K562 (cell line): ENCODE results near the gene PSMB10. TPM values are rescaled to one million over a fixed set of nuclear protein-coding genes. Genes with fewer than 3 reads are reported as not detected.
A peak's percentile ranks its signal among the peaks of the same experiment; 100 is the strongest.

ENCODE experiments used
- ARID1B ChIP-seq: fragments of 450-650 bp; IDR thresholded peaks from 2 replicates; pipeline ENCODE4 v1.6.1; 2016; ENCODE audit warnings: antibody characterized with exemption, mild to moderate bottlenecking, inconsistent platforms
- CBX3 ChIP-seq, 2 experiments: IDR thresholded peaks; 1 replicate in 1 of 2; 2 replicates in 1 of 2; pipeline ENCODE4 v1.6.1; 2012; ENCODE audit warnings: inconsistent platforms in 2 of 2, low read length in 2 of 2, borderline replicate concordance in 1 of 2, control low read depth in 1 of 2
- CREBBP ChIP-seq: IDR thresholded peaks from one replicate; pipeline ENCODE4 v1.6.1; 2012; ENCODE audit warnings: low read depth, mild to moderate bottlenecking, control low read depth, inconsistent platforms, low read length
- HDAC3 ChIP-seq: fragments of 450-650 bp; IDR thresholded peaks from 2 replicates; pipeline ENCODE4 v1.6.1; 2018; ENCODE audit warnings: borderline replicate concordance, mild to moderate bottlenecking, moderate library complexity; ENCODE audit not compliant: partially characterized antibody
- KLF16 ChIP-seq: IDR thresholded peaks from 2 replicates; pipeline ENCODE4 v1.6.1; 2016; ENCODE audit warnings: antibody characterized with exemption
- NFRKB ChIP-seq: fragments of 450-650 bp; IDR thresholded peaks from 2 replicates; pipeline ENCODE4 v1.6.1; 2016; ENCODE audit warnings: low read depth
- NFYB ChIP-seq: IDR thresholded peaks from 2 replicates; pipeline ENCODE4 v1.6.1; 2011; ENCODE audit warnings: mild to moderate bottlenecking, moderate library complexity; ENCODE audit not compliant: insufficient read length; ENCODE audit errors: extremely low read depth
- PCBP2 ChIP-seq: fragments of 200-400 bp; formaldehyde crosslinking; IDR thresholded peaks from 2 replicates; pipeline ENCODE4 v1.6.1; 2018; ENCODE audit warnings: low read length, low read depth, mild to moderate bottlenecking, moderate library complexity; ENCODE audit not compliant: poor library complexity, severe bottlenecking
- POLR2G ChIP-seq: fragments of 200-400 bp; formaldehyde crosslinking; IDR thresholded peaks from 2 replicates; pipeline ENCODE4 v1.6.1; 2017; ENCODE audit warnings: low read depth, mild to moderate bottlenecking, antibody characterized with exemption, low read length, moderate library complexity
- RBM34 ChIP-seq: fragments of 200-400 bp; formaldehyde crosslinking; IDR thresholded peaks from 2 replicates; pipeline ENCODE4 v1.6.1; 2018; ENCODE audit warnings: low read length, borderline replicate concordance; ENCODE audit not compliant: insufficient read depth
- RUNX1 ChIP-seq: sonication (generic); IDR thresholded peaks from 2 replicates; pipeline ENCODE4 v1.6.1; 2016; ENCODE audit warnings: antibody characterized with exemption, low read depth
- SLC30A9 ChIP-seq: fragments of 250-450 bp; sonication (Bioruptor Pico); IDR thresholded peaks from 2 replicates; pipeline ENCODE4 v1.8.0; 2022; ENCODE audit warnings: mild to moderate bottlenecking, moderate library complexity
- SMAD1 ChIP-seq: fragments of 150-350 bp; IDR thresholded peaks from 2 replicates; pipeline ENCODE4 v1.6.1; 2014; ENCODE audit warnings: low read length, low read depth; ENCODE audit not compliant: partially characterized antibody
- TCF3 ChIP-seq: sonication (generic); formaldehyde crosslinking; IDR thresholded peaks from 2 replicates; pipeline ENCODE4 v1.4.0; 2020; ENCODE audit warnings: mild to moderate bottlenecking, missing genetic modification reagents
- TRIM24 ChIP-seq, 2 experiments: fragments of 450-650 bp; IDR thresholded peaks; 2 replicates each; pipeline ENCODE4 v1.6.1; 2016
- ZBTB1 ChIP-seq: sonication (generic); formaldehyde crosslinking; IDR thresholded peaks from 2 replicates; pipeline ENCODE4 v1.8.1; 2023; ENCODE audit warnings: missing genetic modification reagents, low read depth, mild to moderate bottlenecking, borderline replicate concordance
- ZBTB7A ChIP-seq: IDR thresholded peaks from 2 replicates; pipeline ENCODE4 v1.6.1; 2011; ENCODE audit warnings: low read depth, mild to moderate bottlenecking, low read length, moderate library complexity, borderline replicate concordance; ENCODE audit not compliant: control insufficient read depth
- ZFP36 ChIP-seq: fragments of 150-350 bp; IDR thresholded peaks from 2 replicates; pipeline ENCODE4 v1.6.1; 2018; ENCODE audit warnings: low read length, low read depth; ENCODE audit not compliant: partially characterized antibody
- ZNF224 ChIP-seq: sonication (generic); formaldehyde crosslinking; IDR thresholded peaks from 2 replicates; pipeline ENCODE4 v1.8.0; 2022; ENCODE audit warnings: mild to moderate bottlenecking, missing genetic modification reagents
- ZNF384 ChIP-seq: IDR thresholded peaks from 2 replicates; pipeline ENCODE4 v1.6.1; 2012; ENCODE audit warnings: low read depth, low read length, improper control_type of control experiment
- ZNF584 ChIP-seq: fragments of 200-800 bp; sonication (Bioruptor generic); IDR thresholded peaks from 2 replicates; pipeline ENCODE4 v1.6.1; 2016; ENCODE audit warnings: low read depth, mild to moderate bottlenecking, missing genetic modification characterization, missing compliant biosample characterization
- polyA plus RNA-seq, 8 experiments: library from polyadenylated mRNA; depleted of rRNA in 4 of 8; stranded (reverse) in 5 of 8; unstranded in 3 of 8; fragments of >200 nt; fragmentation: Nextera tagmentation in 2 of 8; fragmentation: Illumina TruSeq in 1 of 8; extraction: Ambion mirVana in 2 of 8; extraction: Trizol in 1 of 8; gene quantifications; 2 replicates each; pipeline versions ENCODE4 v1.2.1 to v1.2.3, GENCODE V29; 2011 to 2014; ENCODE audit warnings: inconsistent platforms in 1 of 8, missing spikeins in 1 of 8
- total RNA-seq, 7 experiments: library from RNA; depleted of rRNA in 6 of 7; stranded (reverse); fragments of >200 nt in 6 of 7; fragmentation: Illumina TruSeq in 2 of 7; extraction: Trizol in 2 of 7; gene quantifications; 2 replicates each; pipeline versions ENCODE4 v1.2.1 to v1.2.3, GENCODE V29; 2011 to 2021; ENCODE audit warnings: low replicate concordance in 1 of 7
- TF ChIP-seq, protein P1 (sequence below): fragments of 150-350 bp; conservative IDR thresholded peaks from 2 replicates; pipeline ENCODE4 v1.6.1; 2014; ENCODE audit warnings: low read length
- TF ChIP-seq, protein P2 (sequence below): fragments of 450-650 bp; IDR thresholded peaks from 2 replicates; pipeline ENCODE4 v1.6.1; 2014; ENCODE audit warnings: low read depth, mild to moderate bottlenecking, moderate library complexity, borderline replicate concordance
- TF ChIP-seq, protein P3 (sequence below): sonication (generic); formaldehyde crosslinking; IDR thresholded peaks from 2 replicates; pipeline ENCODE4 v1.8.0; 2023; ENCODE audit warnings: mild to moderate bottlenecking, missing genetic modification reagents

PSMB10 gene
- total and polyA plus RNA-seq, 9 of the 15 experiments (the other 6 are each of a cell fraction or from before 2014, with no cell fraction given), result 11.7 to 105 (median 51.0) TPM

DNA sequence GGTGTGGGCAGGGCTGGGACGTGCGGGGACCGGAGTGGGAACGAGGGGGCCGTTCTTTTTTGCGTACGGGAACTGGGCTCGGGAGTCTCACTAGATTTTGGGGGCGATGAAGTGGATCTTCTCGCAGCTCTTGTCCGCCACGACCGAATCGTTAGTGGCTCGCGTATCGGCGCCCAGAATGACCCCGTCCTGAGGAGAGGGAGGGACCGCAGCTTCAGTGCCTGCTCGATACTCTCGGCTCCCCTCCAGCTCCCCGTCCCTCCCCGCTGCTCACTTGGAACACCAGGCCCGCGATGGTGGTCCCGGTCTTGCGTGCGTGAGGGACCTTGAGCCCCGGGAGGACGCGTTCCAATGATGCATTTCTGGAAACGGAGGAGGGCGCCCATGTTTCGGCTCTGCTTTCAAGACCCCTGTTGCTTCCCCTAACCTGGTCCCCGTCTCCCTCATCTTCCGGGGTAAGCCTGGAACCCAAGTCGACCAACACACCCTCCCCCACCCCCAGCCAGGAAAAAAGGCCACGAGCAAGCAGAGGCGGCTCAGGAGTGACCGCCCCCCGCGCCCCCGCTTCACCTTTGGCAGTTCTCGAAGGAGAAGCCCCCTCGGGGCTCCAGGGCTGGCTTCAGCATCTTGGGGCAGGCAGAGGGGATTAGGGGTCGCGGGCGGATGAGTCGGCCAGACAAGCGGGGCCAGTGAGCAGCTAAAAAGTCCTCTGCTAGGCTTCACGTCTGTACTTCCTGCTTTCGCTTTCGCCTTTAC lies at the start of gene PSMB10 (continued):
- TF ChIP-seq, protein P1, sequence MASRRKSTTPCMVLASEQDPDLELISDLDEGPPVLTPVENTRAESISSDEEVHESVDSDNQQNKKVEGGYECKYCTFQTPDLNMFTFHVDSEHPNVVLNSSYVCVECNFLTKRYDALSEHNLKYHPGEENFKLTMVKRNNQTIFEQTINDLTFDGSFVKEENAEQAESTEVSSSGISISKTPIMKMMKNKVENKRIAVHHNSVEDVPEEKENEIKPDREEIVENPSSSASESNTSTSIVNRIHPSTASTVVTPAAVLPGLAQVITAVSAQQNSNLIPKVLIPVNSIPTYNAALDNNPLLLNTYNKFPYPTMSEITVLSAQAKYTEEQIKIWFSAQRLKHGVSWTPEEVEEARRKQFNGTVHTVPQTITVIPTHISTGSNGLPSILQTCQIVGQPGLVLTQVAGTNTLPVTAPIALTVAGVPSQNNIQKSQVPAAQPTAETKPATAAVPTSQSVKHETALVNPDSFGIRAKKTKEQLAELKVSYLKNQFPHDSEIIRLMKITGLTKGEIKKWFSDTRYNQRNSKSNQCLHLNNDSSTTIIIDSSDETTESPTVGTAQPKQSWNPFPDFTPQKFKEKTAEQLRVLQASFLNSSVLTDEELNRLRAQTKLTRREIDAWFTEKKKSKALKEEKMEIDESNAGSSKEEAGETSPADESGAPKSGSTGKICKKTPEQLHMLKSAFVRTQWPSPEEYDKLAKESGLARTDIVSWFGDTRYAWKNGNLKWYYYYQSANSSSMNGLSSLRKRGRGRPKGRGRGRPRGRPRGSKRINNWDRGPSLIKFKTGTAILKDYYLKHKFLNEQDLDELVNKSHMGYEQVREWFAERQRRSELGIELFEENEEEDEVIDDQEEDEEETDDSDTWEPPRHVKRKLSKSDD, result no peak
- peak; percentile 79 for TF ChIP-seq POLR2G
- TF ChIP-seq CREBBP, result no peak
- no peak for TF ChIP-seq RUNX1
- no peak for TF ChIP-seq ZNF584
- TF ChIP-seq TRIM24 (IDR thresholded peaks at IDR 0.05), result no peak
- no peak; the same call in 1 of the 2 replicates for TF ChIP-seq ARID1B
- TF ChIP-seq NFYB, result no peak
- TF ChIP-seq PCBP2, result no peak
- peak; percentile 6 for TF ChIP-seq SMAD1
- no peak for TF ChIP-seq CBX3 (IDR thresholded peaks at IDR 0.05; ENCODE audit: borderline replicate concordance in 1 of 2, low read length in 2 of 2)
- TF ChIP-seq ZNF384, result no peak
- TF ChIP-seq, protein P2, sequence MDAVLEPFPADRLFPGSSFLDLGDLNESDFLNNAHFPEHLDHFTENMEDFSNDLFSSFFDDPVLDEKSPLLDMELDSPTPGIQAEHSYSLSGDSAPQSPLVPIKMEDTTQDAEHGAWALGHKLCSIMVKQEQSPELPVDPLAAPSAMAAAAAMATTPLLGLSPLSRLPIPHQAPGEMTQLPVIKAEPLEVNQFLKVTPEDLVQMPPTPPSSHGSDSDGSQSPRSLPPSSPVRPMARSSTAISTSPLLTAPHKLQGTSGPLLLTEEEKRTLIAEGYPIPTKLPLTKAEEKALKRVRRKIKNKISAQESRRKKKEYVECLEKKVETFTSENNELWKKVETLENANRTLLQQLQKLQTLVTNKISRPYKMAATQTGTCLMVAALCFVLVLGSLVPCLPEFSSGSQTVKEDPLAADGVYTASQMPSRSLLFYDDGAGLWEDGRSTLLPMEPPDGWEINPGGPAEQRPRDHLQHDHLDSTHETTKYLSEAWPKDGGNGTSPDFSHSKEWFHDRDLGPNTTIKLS, result no peak
- TF ChIP-seq NFRKB, result no peak; the same call in none of the 2 replicates
- TF ChIP-seq KLF16, result no peak
- TF ChIP-seq SLC30A9 (CRISPR knock-in tag), result no peak
- no peak for TF ChIP-seq HDAC3
- no peak for TF ChIP-seq ZFP36
- TF ChIP-seq ZBTB1, result no peak
- TF ChIP-seq RBM34, result no peak
- TF ChIP-seq ZNF224, result no peak
- TF ChIP-seq, protein P3, sequence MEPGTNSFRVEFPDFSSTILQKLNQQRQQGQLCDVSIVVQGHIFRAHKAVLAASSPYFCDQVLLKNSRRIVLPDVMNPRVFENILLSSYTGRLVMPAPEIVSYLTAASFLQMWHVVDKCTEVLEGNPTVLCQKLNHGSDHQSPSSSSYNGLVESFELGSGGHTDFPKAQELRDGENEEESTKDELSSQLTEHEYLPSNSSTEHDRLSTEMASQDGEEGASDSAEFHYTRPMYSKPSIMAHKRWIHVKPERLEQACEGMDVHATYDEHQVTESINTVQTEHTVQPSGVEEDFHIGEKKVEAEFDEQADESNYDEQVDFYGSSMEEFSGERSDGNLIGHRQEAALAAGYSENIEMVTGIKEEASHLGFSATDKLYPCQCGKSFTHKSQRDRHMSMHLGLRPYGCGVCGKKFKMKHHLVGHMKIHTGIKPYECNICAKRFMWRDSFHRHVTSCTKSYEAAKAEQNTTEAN, result no peak
- no peak for TF ChIP-seq TCF3 (CRISPR knock-in tag)
- TF ChIP-seq ZBTB7A, result peak; percentile 70; the same call in 1 of the 2 replicates
